ENCODE results near the gene PXDC1.

Gene PXDC1

DNA sequence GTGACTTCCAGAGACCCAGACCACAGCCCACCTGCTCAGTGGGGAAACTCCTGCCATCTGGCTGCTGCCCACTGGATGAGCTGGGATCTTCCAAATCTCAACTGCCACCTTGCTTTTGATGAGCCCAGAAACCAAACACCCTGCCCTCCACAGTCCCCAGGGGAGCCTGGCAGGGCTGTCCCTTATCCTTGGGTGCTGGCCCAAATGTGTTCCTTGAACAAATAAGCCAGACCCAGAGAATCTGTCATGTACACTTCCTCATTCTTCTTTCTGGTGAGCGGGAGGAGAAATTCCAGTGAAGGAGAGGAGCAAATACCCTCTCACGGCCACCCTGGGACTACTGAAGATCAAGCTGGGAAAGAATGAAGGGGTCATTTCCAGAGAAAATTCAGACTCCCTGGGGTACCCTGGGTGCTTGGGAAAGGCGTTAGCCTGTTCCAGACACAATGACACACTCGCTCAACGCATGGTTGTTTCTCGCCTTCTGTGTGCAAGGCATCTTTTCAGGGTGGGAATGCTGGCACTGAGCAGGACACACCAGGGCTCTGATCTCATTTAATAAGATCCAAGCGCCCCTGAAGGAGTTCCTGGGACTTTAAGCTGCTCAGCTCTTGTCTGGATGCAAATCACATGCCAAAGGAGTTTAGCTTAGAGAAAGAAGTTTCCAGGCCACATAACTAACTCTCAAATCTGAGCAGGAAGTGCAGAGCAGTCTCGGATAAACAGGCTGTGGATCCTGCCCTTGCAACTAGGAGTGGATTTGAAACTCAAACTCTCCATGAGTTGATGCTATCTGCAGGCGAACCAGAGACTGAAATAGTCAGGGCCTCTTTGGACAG lies 38.5 kb downstream of the PXDC1 start:
- TF ChIP-seq ZFX (IDR thresholded peaks at IDR 0.05; ENCODE audit: borderline replicate concordance), result no peak
- TF ChIP-seq, protein P1, sequence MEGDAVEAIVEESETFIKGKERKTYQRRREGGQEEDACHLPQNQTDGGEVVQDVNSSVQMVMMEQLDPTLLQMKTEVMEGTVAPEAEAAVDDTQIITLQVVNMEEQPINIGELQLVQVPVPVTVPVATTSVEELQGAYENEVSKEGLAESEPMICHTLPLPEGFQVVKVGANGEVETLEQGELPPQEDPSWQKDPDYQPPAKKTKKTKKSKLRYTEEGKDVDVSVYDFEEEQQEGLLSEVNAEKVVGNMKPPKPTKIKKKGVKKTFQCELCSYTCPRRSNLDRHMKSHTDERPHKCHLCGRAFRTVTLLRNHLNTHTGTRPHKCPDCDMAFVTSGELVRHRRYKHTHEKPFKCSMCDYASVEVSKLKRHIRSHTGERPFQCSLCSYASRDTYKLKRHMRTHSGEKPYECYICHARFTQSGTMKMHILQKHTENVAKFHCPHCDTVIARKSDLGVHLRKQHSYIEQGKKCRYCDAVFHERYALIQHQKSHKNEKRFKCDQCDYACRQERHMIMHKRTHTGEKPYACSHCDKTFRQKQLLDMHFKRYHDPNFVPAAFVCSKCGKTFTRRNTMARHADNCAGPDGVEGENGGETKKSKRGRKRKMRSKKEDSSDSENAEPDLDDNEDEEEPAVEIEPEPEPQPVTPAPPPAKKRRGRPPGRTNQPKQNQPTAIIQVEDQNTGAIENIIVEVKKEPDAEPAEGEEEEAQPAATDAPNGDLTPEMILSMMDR (IDR thresholded peaks at IDR 0.05), result no peak
- H3K27ac ChIP-seq, result no peak overlapping the region

DNA sequence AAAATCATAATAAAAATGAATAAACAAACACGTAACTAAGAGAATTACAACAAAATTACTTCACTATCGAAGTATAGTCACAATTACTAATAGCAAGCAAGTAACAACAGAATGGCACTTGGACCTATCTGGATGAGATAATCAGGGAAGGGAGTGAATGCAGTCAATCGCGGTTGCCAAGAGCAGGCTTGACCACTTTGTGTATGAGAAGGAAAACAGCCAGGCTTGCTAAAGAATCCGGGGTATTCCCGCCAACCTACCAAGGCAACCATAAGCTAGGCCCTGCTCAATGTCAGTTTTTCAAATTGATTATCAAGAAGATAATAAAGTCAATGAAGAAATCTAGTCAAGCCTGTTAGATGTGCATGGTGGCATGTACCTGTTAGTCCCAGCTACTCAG lies 39.7 kb downstream of the PXDC1 start:
- H3K27ac ChIP-seq, result no peak overlapping the region
- TF ChIP-seq ZFX (IDR thresholded peaks at IDR 0.05; ENCODE audit: borderline replicate concordance), result no peak
- TF ChIP-seq, protein P1 (IDR thresholded peaks at IDR 0.05), result no peak

- no peak overlapping the region for H3K27ac ChIP-seq
- TF ChIP-seq, protein P1 (IDR thresholded peaks at IDR 0.05), result no peak
Measured at GRCh38 chr6:3710403-3710802, 41.1 kb downstream of the PXDC1 start.

GRCh38 chr6:3708540-3708939 lies 43.0 kb downstream of the PXDC1 start:
- no peak for TF ChIP-seq ZFX (IDR thresholded peaks at IDR 0.05; ENCODE audit: borderline replicate concordance)
- TF ChIP-seq, protein P1 (IDR thresholded peaks at IDR 0.05), result no peak
- no peak overlapping the region for H3K27ac ChIP-seq

DNA sequence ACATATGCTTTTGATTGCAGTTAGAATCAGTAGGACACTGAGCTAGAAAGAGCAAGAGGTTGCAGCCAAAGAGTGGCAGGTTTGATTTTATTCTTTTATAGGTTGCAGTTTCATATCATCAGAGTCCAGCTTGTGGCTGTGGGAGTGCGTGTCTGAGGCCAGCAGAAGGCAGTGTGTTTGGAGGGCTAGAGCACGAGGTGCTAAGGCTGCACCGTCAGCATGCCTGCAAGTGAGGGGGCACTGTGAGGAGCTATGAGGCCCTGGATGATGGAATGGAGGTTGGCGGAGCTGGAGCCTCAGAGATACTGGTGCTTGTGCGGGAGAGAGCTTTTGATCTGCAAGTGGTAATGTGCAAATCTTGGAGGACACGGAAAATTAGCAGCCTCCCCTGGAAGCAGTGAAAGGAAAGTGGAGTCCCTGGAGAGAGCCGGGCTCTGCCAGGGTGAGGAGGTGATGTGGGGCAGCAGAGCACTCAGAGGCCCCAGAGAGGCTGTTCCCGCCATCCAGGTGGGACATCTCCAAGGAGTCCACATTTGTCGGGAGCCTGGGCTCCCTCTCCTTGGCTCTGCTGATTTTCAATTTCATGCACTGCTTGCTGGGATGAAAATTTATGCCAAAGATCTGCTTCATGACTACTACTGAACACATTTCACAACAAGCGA lies 43.6 kb downstream of the PXDC1 start:
- no peak overlapping the region for H3K27ac ChIP-seq
- TF ChIP-seq ZFX (IDR thresholded peaks at IDR 0.05; ENCODE audit: borderline replicate concordance), result no peak
- TF ChIP-seq, protein P1 (IDR thresholded peaks at IDR 0.05), result no peak

DNA sequence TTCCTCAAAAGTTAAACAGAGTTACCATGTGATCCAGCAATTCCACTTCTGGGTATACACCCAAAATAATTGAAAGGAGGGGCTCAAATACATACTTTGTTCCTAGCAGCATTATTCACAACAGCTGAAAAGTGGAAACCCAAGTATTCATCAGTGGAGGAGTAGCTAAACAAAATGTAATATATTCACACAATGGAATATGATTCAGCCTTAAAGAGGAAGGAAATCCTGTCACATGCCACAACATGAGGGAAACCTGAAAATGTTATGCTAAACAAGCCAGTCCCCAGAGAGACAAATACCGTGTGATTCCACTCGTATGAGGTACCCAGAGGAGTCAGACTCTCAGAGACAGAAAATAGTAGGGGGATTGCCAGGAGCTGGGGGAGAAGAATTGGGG lies 44.5 kb downstream of the PXDC1 start:
- H3K27ac ChIP-seq, result no peak overlapping the region
- TF ChIP-seq ZFX (IDR thresholded peaks at IDR 0.05; ENCODE audit: borderline replicate concordance), result no peak
- TF ChIP-seq, protein P1 (IDR thresholded peaks at IDR 0.05), result no peak

DNA sequence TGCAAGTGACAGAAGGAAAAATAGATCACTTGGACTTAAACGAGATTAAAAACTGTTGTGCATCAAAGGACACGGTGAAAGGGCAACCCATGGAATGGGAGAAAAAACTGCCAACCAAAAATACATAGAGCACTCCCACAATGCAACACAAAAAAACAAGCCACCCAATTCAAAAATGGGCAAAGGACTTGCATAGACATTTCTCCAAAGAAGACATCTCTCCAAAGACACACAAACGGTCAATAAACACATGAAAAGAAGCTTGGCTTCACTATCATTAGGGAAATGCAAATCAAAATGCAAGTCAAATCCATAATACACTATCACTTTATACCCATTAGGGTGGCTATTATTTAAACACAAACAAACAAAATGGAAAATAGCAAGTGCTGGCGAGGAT lies 45.0 kb downstream of the PXDC1 start:
- H3K27ac ChIP-seq, result no peak overlapping the region
- TF ChIP-seq, protein P1 (IDR thresholded peaks at IDR 0.05), result no peak
- no peak for TF ChIP-seq ZFX (IDR thresholded peaks at IDR 0.05; ENCODE audit: borderline replicate concordance)
